SK-N-SH (cell line): ENCODE data around the gene PARD3B. TPM values are rescaled to one million over a fixed set of nuclear protein-coding genes. Genes with fewer than 3 reads are reported as not detected.

Experiments
- CTCF ChIA-PET: fragments of 300-600, 350-600 bp; formaldehyde crosslinking; extraction: SDS; loops from one replicate; lab custom pipeline; 2021; lab: Yijun Ruan, JAX
- POLR2A ChIA-PET: fragments of 350-600 bp; sonication (Branson Sonifier 250); formaldehyde crosslinking; extraction: SDS; loops from one replicate; lab custom pipeline; 2020; ENCODE audit warnings: antibody characterized with exemption, inconsistent platforms; lab: Yijun Ruan, JAX
- DNase-seq: peaks from one replicate; pipeline ENCODE4 v3.0.0; 2012
- H2AFZ ChIP-seq: fragments of 200-600 bp; sonication (generic); 2 replicates; pipeline ENCODE4 v1.8.1; 2016; ENCODE audit warnings: antibody characterized with exemption, mild to moderate bottlenecking, low read depth
- H3F3A ChIP-seq: fragments of 200-600 bp; sonication (generic); replicated peaks from 2 replicates; pipeline ENCODE3; 2016; ENCODE audit warnings: antibody characterized with exemption, mild to moderate bottlenecking; ENCODE audit not compliant: insufficient read depth
- H3K27ac ChIP-seq, 2 experiments: fragments of 200-500 bp in 1 of 2; fragments of 200-600 bp in 1 of 2; sonication (Bioruptor generic) in 1 of 2; sonication (generic), shearing (Covaris generic) in 1 of 2; 2 replicates each; pipeline versions ENCODE4 v1.5.1 to v1.6.1; 2014 to 2016; ENCODE audit warnings: low read depth in 2 of 2, inconsistent platforms in 1 of 2, low read length in 1 of 2, mild to moderate bottlenecking in 1 of 2, mixed read lengths in 1 of 2
- H3K27me3 ChIP-seq: fragments of 200-600 bp; sonication (generic), shearing (Covaris generic); 2 replicates; pipeline ENCODE4 v1.6.1; 2016; ENCODE audit warnings: mixed run types; ENCODE audit not compliant: insufficient read depth
- H3K36me3 ChIP-seq, 2 experiments: fragments of 200-500 bp in 1 of 2; fragments of 200-600 bp in 1 of 2; sonication (Bioruptor generic) in 1 of 2; sonication (generic) in 1 of 2; replicated peaks in 1 of 2; 2 replicates each; pipeline versions ENCODE3 to v1.5.1; 2014 to 2016; ENCODE audit warnings: low read length in 1 of 2, mild to moderate bottlenecking in 1 of 2; ENCODE audit not compliant: insufficient read depth in 2 of 2, control insufficient read depth in 1 of 2
- H3K4me1 ChIP-seq, 2 experiments: fragments of 200-500 bp in 1 of 2; fragments of 200-600 bp in 1 of 2; sonication (Bioruptor generic) in 1 of 2; sonication (generic), shearing (Covaris generic) in 1 of 2; 2 replicates each; pipeline versions ENCODE4 v1.5.1 to v1.6.1; 2014 to 2016; ENCODE audit warnings: low read depth in 1 of 2, low read length in 1 of 2, mixed run types in 1 of 2; ENCODE audit not compliant: insufficient read depth in 2 of 2, control insufficient read depth in 1 of 2
- H3K4me2 ChIP-seq: fragments of 200-600 bp; sonication (generic), shearing (Covaris generic); 2 replicates; pipeline ENCODE4 v1.6.1; 2017; ENCODE audit warnings: mixed run types
- H3K4me3 ChIP-seq, 2 experiments: fragments of 200-500 bp in 1 of 2; fragments of 200-600 bp in 1 of 2; sonication (Bioruptor generic) in 1 of 2; sonication (generic), shearing (Covaris generic) in 1 of 2; 2 replicates each; pipeline versions ENCODE4 v1.5.1 to v1.8.1; 2014 to 2016; ENCODE audit warnings: low read depth in 2 of 2, inconsistent platforms in 1 of 2, low read length in 1 of 2, mild to moderate bottlenecking in 1 of 2, mixed read lengths in 1 of 2, moderate library complexity in 1 of 2
- H3K79me2 ChIP-seq: fragments of 200-600 bp; sonication (generic); 2 replicates; pipeline ENCODE4 v1.8.1; 2017; ENCODE audit warnings: mild to moderate bottlenecking; ENCODE audit not compliant: insufficient read depth
- H3K9ac ChIP-seq: fragments of 200-600 bp; sonication (generic); 2 replicates; pipeline ENCODE4 v1.6.1; 2017; ENCODE audit warnings: mixed run types
- H3K9me2 ChIP-seq: fragments of 200-600 bp; sonication (generic); 2 replicates; pipeline ENCODE4 v1.6.1; 2017; ENCODE audit warnings: mixed run types
- H3K9me3 ChIP-seq: fragments of 200-600 bp; sonication (generic); 2 replicates; pipeline ENCODE4 v1.6.1; 2017; ENCODE audit warnings: mixed run types, mild to moderate bottlenecking, moderate library complexity
- H4K20me1 ChIP-seq: fragments of 200-600 bp; sonication (generic); 2 replicates; pipeline ENCODE4 v1.6.1; 2017; ENCODE audit warnings: mild to moderate bottlenecking, mixed run types; ENCODE audit not compliant: insufficient read depth
- CHD2 ChIP-seq: fragments of 150-350 bp; IDR thresholded peaks from 2 replicates; pipeline ENCODE4 v1.6.1; 2018; ENCODE audit warnings: low read length; ENCODE audit not compliant: partially characterized antibody
- EZH2phosphoT487 ChIP-seq: fragments of 200-600 bp; sonication (generic); IDR thresholded peaks from 2 replicates; pipeline ENCODE4 v1.6.1; 2017; ENCODE audit warnings: low read depth, mixed run types, mild to moderate bottlenecking, antibody characterized with exemption, moderate library complexity, borderline replicate concordance
- FOSL2 ChIP-seq: IDR thresholded peaks from 2 replicates; pipeline ENCODE4 v1.4.0; 2012; ENCODE audit warnings: low read depth, mild to moderate bottlenecking, moderate library complexity, borderline replicate concordance
- FOXJ3 ChIP-seq: sonication (generic); formaldehyde crosslinking; IDR thresholded peaks from 2 replicates; pipeline ENCODE4 v1.5.1; 2020; ENCODE audit warnings: mild to moderate bottlenecking, missing genetic modification reagents
- FOXM1 ChIP-seq: IDR thresholded peaks from 2 replicates; pipeline ENCODE4 v1.4.0; 2012; ENCODE audit warnings: low read depth, mild to moderate bottlenecking
- GATA2 ChIP-seq: sonication (generic); formaldehyde crosslinking; IDR thresholded peaks from 2 replicates; pipeline ENCODE4 v1.5.0; 2020; ENCODE audit warnings: mild to moderate bottlenecking, missing genetic modification reagents
- JUND ChIP-seq: IDR thresholded peaks from 2 replicates; pipeline ENCODE4 v1.4.0; 2012
- NFIC ChIP-seq: IDR thresholded peaks from 2 replicates; pipeline ENCODE4 v1.4.0; 2012; ENCODE audit warnings: borderline replicate concordance
- POLR2AphosphoS5 ChIP-seq: IDR thresholded peaks from 2 replicates; pipeline ENCODE4 v1.6.1; 2012; ENCODE audit warnings: low read depth, low read length
- RAD21 ChIP-seq: IDR thresholded peaks from 2 replicates; pipeline ENCODE4 v1.6.1; 2012; ENCODE audit warnings: mild to moderate bottlenecking, low read length
- RCOR1 ChIP-seq: fragments of 150-350 bp; IDR thresholded peaks from 2 replicates; pipeline ENCODE4 v1.6.1; 2017; ENCODE audit warnings: antibody characterized with exemption, low read length
- RXRA ChIP-seq: IDR thresholded peaks from 2 replicates; pipeline ENCODE4 v1.4.0; 2012; ENCODE audit warnings: low read depth, mild to moderate bottlenecking, borderline replicate concordance
- TEAD4 ChIP-seq: IDR thresholded peaks from 2 replicates; pipeline ENCODE4 v1.4.0; 2012; ENCODE audit warnings: mild to moderate bottlenecking, borderline replicate concordance; ENCODE audit not compliant: insufficient read depth
- YY1 ChIP-seq: IDR thresholded peaks from 2 replicates; pipeline ENCODE4 v1.4.0; 2012; ENCODE audit warnings: low read depth, mild to moderate bottlenecking
- WGBS: methylation state at CpG from one replicate; pipeline ENCODE4 v1.1.6; 2017; ENCODE audit warnings: low lambda C conversion rate; 5-methylcytosine and 5-hydroxymethylcytosine counted together
- polyA plus RNA-seq, 3 experiments: library from polyadenylated mRNA; depleted of rRNA; stranded (reverse); fragments of >200 nt; gene quantifications; 2 replicates each; pipeline ENCODE4 v1.2.3, GENCODE V29; 2012
- TF ChIP-seq, protein P1 (sequence below): IDR thresholded peaks from 2 replicates; pipeline ENCODE4 v1.6.1; 2012; ENCODE audit warnings: mild to moderate bottlenecking, low read depth, low read length, moderate library complexity
- TF ChIP-seq, protein P2 (sequence below): IDR thresholded peaks from 2 replicates; pipeline ENCODE4 v1.4.0; 2012; ENCODE audit warnings: low read depth

PARD3B gene
- polyA plus RNA-seq, 1 of the 3 experiments (the other 2 are of a cell fraction) = 0.87 TPM

DNA sequence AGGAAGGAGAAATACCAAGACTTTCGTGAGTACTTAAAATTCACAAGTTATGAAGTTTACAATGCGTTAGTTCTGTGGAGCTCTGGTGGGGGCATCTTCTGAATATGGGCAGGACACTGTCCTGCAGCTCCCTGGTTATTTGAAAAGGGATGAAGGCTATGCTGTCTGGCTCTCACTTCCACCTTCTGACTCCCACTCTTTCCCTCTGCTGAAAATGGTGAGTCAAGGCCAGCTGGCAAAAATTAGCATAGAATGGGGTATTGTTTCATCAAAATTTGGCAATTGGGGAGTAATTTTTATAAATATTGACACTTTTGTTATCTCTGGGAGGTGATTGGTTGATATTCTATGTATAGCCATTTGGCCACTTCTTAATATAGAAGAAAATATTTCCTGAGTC lies 177.4 kb downstream of the PARD3B start:
- Histone ChIP-seq H3K9me2 (no peaks in the 10 kb centered on the region), H3K4me3 (no peak overlapping the region), H3K36me3 (no peaks in the 10 kb centered on the region), H3K4me1 (no peaks in the 10 kb centered on the region; a peak in 1 of 4 replicates), H3K4me2 (no peak overlapping the region)
- TF ChIP-seq RXRA = no peak
- TF ChIP-seq GATA2 (CRISPR knock-in tag) = no peak
- no peak for TF ChIP-seq YY1
- TF ChIP-seq CHD2 = no peak
- TF ChIP-seq EZH2phosphoT487 = no peak
- TF ChIP-seq FOSL2 = no peak
- TF ChIP-seq FOXJ3 (CRISPR knock-in tag) = no peak
- TF ChIP-seq RAD21 = no peak
- TF ChIP-seq, protein P1, sequence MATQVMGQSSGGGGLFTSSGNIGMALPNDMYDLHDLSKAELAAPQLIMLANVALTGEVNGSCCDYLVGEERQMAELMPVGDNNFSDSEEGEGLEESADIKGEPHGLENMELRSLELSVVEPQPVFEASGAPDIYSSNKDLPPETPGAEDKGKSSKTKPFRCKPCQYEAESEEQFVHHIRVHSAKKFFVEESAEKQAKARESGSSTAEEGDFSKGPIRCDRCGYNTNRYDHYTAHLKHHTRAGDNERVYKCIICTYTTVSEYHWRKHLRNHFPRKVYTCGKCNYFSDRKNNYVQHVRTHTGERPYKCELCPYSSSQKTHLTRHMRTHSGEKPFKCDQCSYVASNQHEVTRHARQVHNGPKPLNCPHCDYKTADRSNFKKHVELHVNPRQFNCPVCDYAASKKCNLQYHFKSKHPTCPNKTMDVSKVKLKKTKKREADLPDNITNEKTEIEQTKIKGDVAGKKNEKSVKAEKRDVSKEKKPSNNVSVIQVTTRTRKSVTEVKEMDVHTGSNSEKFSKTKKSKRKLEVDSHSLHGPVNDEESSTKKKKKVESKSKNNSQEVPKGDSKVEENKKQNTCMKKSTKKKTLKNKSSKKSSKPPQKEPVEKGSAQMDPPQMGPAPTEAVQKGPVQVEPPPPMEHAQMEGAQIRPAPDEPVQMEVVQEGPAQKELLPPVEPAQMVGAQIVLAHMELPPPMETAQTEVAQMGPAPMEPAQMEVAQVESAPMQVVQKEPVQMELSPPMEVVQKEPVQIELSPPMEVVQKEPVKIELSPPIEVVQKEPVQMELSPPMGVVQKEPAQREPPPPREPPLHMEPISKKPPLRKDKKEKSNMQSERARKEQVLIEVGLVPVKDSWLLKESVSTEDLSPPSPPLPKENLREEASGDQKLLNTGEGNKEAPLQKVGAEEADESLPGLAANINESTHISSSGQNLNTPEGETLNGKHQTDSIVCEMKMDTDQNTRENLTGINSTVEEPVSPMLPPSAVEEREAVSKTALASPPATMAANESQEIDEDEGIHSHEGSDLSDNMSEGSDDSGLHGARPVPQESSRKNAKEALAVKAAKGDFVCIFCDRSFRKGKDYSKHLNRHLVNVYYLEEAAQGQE = no peak
- no peak for TF ChIP-seq NFIC
- no peak for TF ChIP-seq RCOR1
- TF ChIP-seq POLR2AphosphoS5 = no peak
- TF ChIP-seq FOXM1 = no peak
- no peak for TF ChIP-seq TEAD4
- TF ChIP-seq JUND = no peak
- TF ChIP-seq, protein P2, sequence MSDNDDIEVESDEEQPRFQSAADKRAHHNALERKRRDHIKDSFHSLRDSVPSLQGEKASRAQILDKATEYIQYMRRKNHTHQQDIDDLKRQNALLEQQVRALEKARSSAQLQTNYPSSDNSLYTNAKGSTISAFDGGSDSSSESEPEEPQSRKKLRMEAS = no peak
- TF ChIP-seq, all 33 proteins: peak for 0
- Histone ChIP-seq H3K79me2 (no peaks in the 10 kb centered on the region), H3K27ac (no peak overlapping the region), H4K20me1 (no peaks in the 10 kb centered on the region), H3K27me3 (no peaks in the 10 kb centered on the region), H2AFZ (no peak overlapping the region), H3K9ac (no peak overlapping the region), H3K9me3 (no peaks in the 10 kb centered on the region), H3F3A (no peaks in the 10 kb centered on the region)
- WGBS = 87% methylated on average over 2 of the region's 2 CpGs
- no peak for DNase-seq
- POLR2A ChIA-PET = no interaction called here
- CTCF ChIA-PET = interaction anchor here (1.8 kb wide), 1 partner anchor 31 kb away, joined by 7 read pairs; no protein-coding TSS in a partner anchor
